Nephron progenitor cell (in vitro differentiated cells): ENCODE results near the gene CYP39A1.
A peak's percentile ranks its signal among the peaks of the same experiment; 100 is the strongest.

Source experiments
- DNase-seq: peaks from one replicate; pipeline ENCODE4 v3.0.0; 2021
- H3K27ac Mint-ChIP-seq: 2 replicates; pipeline ENCODE4 v1.8.0; 2021; ENCODE audit warnings: mild to moderate bottlenecking, moderate library complexity, mixed read lengths
- H3K27me3 Mint-ChIP-seq: 2 replicates; pipeline ENCODE4 v1.8.0; 2021; ENCODE audit warnings: mild to moderate bottlenecking, low read depth, mixed read lengths; ENCODE audit not compliant: poor library complexity
- H3K36me3 Mint-ChIP-seq: 2 replicates; pipeline ENCODE4 v1.8.0; 2021; ENCODE audit warnings: low read depth, mixed read lengths
- H3K4me1 Mint-ChIP-seq: 2 replicates; pipeline ENCODE4 v1.8.0; 2021; ENCODE audit warnings: mixed read lengths
- H3K4me3 Mint-ChIP-seq: 2 replicates; pipeline ENCODE4 v1.8.0; 2021; ENCODE audit warnings: mild to moderate bottlenecking, moderate library complexity, mixed read lengths
- H3K9me3 Mint-ChIP-seq: 2 replicates; pipeline ENCODE4 v1.8.0; 2021; ENCODE audit warnings: mild to moderate bottlenecking, moderate library complexity, mixed read lengths
- CTCF ChIP-seq: fragments of 200-600 bp; sonication (generic); IDR thresholded peaks from 2 replicates; pipeline ENCODE4 v1.5.0; 2021; ENCODE audit warnings: antibody characterized with exemption

Gene CYP39A1, protein sequence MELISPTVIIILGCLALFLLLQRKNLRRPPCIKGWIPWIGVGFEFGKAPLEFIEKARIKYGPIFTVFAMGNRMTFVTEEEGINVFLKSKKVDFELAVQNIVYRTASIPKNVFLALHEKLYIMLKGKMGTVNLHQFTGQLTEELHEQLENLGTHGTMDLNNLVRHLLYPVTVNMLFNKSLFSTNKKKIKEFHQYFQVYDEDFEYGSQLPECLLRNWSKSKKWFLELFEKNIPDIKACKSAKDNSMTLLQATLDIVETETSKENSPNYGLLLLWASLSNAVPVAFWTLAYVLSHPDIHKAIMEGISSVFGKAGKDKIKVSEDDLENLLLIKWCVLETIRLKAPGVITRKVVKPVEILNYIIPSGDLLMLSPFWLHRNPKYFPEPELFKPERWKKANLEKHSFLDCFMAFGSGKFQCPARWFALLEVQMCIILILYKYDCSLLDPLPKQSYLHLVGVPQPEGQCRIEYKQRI

GRCh38 chr6:46652603-46653438 is at the start of gene CYP39A1, which contains the start of gene SLC25A27:
TSS of gene CYP39A1 (minus strand) at chr6:46652818. CDS start at chr6:46652582, 236 bp downstream.
TSS of gene SLC25A27 (plus strand) at chr6:46652975. CDS start at chr6:46653193, 218 bp downstream.
- H3K27ac Mint-ChIP-seq: peak within 1 kb of the TSS; percentile 44
- no peak for TF ChIP-seq CTCF
- no peaks in the 10 kb centered on the region for H3K9me3 Mint-ChIP-seq
- H3K27me3 Mint-ChIP-seq: peaks cover 3% of the 10 kb centered on the region
- peak within 1 kb of the TSS; percentile 94 for H3K4me3 Mint-ChIP-seq
- peak; percentile 96 for DNase-seq
- peaks cover 4% of the 10 kb centered on the region for H3K36me3 Mint-ChIP-seq
- H3K4me1 Mint-ChIP-seq: peaks cover 49% of the 10 kb centered on the region

GRCh38 chr6:46699970-46700369 is 47.4 kb upstream of the CYP39A1 start:
- Mint-ChIP-seq H3K27me3 (peaks cover 9% of the 10 kb centered on the region), H3K9me3 (no peaks in the 10 kb centered on the region), H3K27ac (no peak overlapping the region), H3K4me1 (peaks cover 6% of the 10 kb centered on the region), H3K36me3 (no peaks in the 10 kb centered on the region), H3K4me3 (no peak overlapping the region)
- no peak for TF ChIP-seq CTCF
- DNase-seq: no peak

- H3K9me3 Mint-ChIP-seq: peaks cover 5% of the 10 kb centered on the region
- H3K4me3 Mint-ChIP-seq: no peak overlapping the region
- H3K4me1 Mint-ChIP-seq: no peaks in the 10 kb centered on the region
- no peak for TF ChIP-seq CTCF
- H3K27ac Mint-ChIP-seq: no peak overlapping the region
- no peak for DNase-seq
- H3K27me3 Mint-ChIP-seq: peaks cover 9% of the 10 kb centered on the region
- no peaks in the 10 kb centered on the region for H3K36me3 Mint-ChIP-seq
Measured at GRCh38 chr6:46690911-46691451, 38.4 kb upstream of the CYP39A1 start.

GRCh38 chr6:46690141-46690755 is 37.6 kb upstream of the CYP39A1 start:
- peaks cover 9% of the 10 kb centered on the region for H3K27me3 Mint-ChIP-seq
- DNase-seq: no peak
- no peak overlapping the region for H3K27ac Mint-ChIP-seq
- no peak overlapping the region for H3K4me3 Mint-ChIP-seq
- no peaks in the 10 kb centered on the region for H3K36me3 Mint-ChIP-seq
- peaks cover 5% of the 10 kb centered on the region for H3K9me3 Mint-ChIP-seq
- H3K4me1 Mint-ChIP-seq: no peaks in the 10 kb centered on the region
- TF ChIP-seq CTCF: no peak

DNA sequence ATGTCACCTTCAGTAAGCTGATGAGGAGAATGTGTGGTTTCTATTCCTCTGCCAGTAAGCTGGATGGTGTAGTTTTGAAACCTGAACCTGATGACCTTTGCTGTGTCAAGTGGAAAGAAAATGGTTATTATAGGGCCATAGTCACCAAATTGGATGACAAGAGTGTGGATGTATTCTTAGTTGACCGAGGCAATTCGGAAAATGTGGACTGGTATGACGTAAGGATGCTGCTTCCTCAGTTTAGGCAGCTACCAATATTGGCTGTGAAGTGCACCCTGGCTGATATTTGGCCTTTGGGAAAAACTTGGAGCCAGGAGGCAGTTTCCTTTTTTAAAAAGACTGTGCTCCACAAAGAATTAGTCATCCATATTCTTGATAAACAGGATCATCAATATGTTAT is 37.0 kb upstream of the CYP39A1 start:
- no peak for DNase-seq
- Mint-ChIP-seq H3K27me3 (peaks cover 9% of the 10 kb centered on the region), H3K9me3 (peaks cover 5% of the 10 kb centered on the region), H3K4me1 (no peaks in the 10 kb centered on the region), H3K4me3 (no peak overlapping the region), H3K27ac (no peak overlapping the region), H3K36me3 (no peaks in the 10 kb centered on the region)
- no peak for TF ChIP-seq CTCF
